GM12878 (cell line): ENCODE measurements around the gene COL1A1. TPM values are rescaled to one million over a fixed set of nuclear protein-coding genes. Genes with fewer than 3 reads are reported as not detected.

Experiments
- ATF3 ChIP-seq: IDR thresholded peaks from 2 replicates; pipeline ENCODE4 v1.6.1; 2011; ENCODE audit warnings: low read depth, mild to moderate bottlenecking, low read length, moderate library complexity, borderline replicate concordance; ENCODE audit errors: extremely low read depth
- CBX5 ChIP-seq: sonication (generic); IDR thresholded peaks from 2 replicates; pipeline ENCODE4 v1.6.1; 2016; ENCODE audit warnings: low read depth, moderate library complexity, mild to moderate bottlenecking, inconsistent platforms
- E2F4 ChIP-seq: IDR thresholded peaks from 2 replicates; pipeline ENCODE4 v1.6.1; 2012; ENCODE audit warnings: low read depth, low read length, improper control_type of control experiment
- E2F8 ChIP-seq: fragments of 450-650 bp; IDR thresholded peaks from 2 replicates; pipeline ENCODE4 v1.6.1; 2018; ENCODE audit warnings: mild to moderate bottlenecking, low read depth, moderate library complexity; ENCODE audit not compliant: partially characterized antibody
- E4F1 ChIP-seq: fragments of 450-650 bp; IDR thresholded peaks from 2 replicates; pipeline ENCODE4 v1.6.1; 2018; ENCODE audit warnings: borderline replicate concordance, mild to moderate bottlenecking; ENCODE audit not compliant: partially characterized antibody
- EP300 ChIP-seq, 2 experiments: fragments of 150-350 bp in 1 of 2; IDR thresholded peaks; 2 replicates each; pipeline ENCODE4 v1.6.1; 2011 to 2012; ENCODE audit warnings: low read depth in 2 of 2, low read length in 2 of 2, borderline replicate concordance in 1 of 2, improper control_type of control experiment in 1 of 2, inconsistent platforms in 1 of 2; ENCODE audit not compliant: control insufficient read depth in 1 of 2
- FOS ChIP-seq: IDR thresholded peaks from 3 replicates; pipeline ENCODE4 v1.6.1; 2011; ENCODE audit warnings: borderline replicate concordance; ENCODE audit not compliant: insufficient read length; ENCODE audit errors: extremely low read depth
- FOXM1 ChIP-seq: IDR thresholded peaks from 2 replicates; pipeline ENCODE4 v1.6.1; 2012; ENCODE audit warnings: low read depth, mild to moderate bottlenecking, inconsistent platforms, low read length, moderate library complexity
- IRF4 ChIP-seq: IDR thresholded peaks from 2 replicates; pipeline ENCODE4 v1.6.1; 2011; ENCODE audit warnings: low read depth, low read length
- KLF5 ChIP-seq: fragments of 450-650 bp; IDR thresholded peaks from 2 replicates; pipeline ENCODE4 v1.6.1; 2014; ENCODE audit warnings: mild to moderate bottlenecking; ENCODE audit not compliant: partially characterized antibody
- MLLT1 ChIP-seq: fragments of 450-650 bp; IDR thresholded peaks from 2 replicates; pipeline ENCODE4 v1.6.1; 2016; ENCODE audit warnings: mild to moderate bottlenecking
- PML ChIP-seq: IDR thresholded peaks from 2 replicates; pipeline ENCODE4 v1.6.1; 2012; ENCODE audit warnings: low read length, inconsistent platforms
- RAD21 ChIP-seq: IDR thresholded peaks from 2 replicates; pipeline ENCODE4 v1.6.1; 2011; ENCODE audit warnings: mild to moderate bottlenecking, low read depth, low read length, moderate library complexity; ENCODE audit not compliant: insufficient read depth
- RELA ChIP-seq: fragments of 450-650 bp; IDR thresholded peaks from 2 replicates; pipeline ENCODE4 v1.8.0; 2014; ENCODE audit warnings: borderline replicate concordance; ENCODE audit not compliant: partially characterized antibody
- RUNX3 ChIP-seq: IDR thresholded peaks from 2 replicates; pipeline ENCODE4 v1.6.1; 2012; ENCODE audit warnings: low read length, inconsistent platforms
- SMARCA5 ChIP-seq: fragments of 450-650 bp; IDR thresholded peaks from 2 replicates; pipeline ENCODE4 v1.6.1; 2017; ENCODE audit warnings: mild to moderate bottlenecking
- SP1 ChIP-seq: IDR thresholded peaks from one replicate; pipeline ENCODE4 v1.6.1; 2011; ENCODE audit warnings: low read depth, low read length
- STAT1 ChIP-seq: fragments of 450-650 bp; conservative IDR thresholded peaks from 2 replicates; pipeline ENCODE4 v1.6.1; 2014; ENCODE audit warnings: antibody characterized with exemption, mild to moderate bottlenecking
- TCF7 ChIP-seq: IDR thresholded peaks from 2 replicates; pipeline ENCODE4 v1.6.1; 2014; ENCODE audit warnings: antibody characterized with exemption, borderline replicate concordance
- YY1 ChIP-seq: IDR thresholded peaks from 2 replicates; pipeline ENCODE4 v1.6.1; 2011; ENCODE audit warnings: low read depth, mild to moderate bottlenecking, low read length
- ZNF274 ChIP-seq: IDR thresholded peaks from one replicate; pipeline ENCODE4 v1.8.0; 2011; ENCODE audit not compliant: insufficient read length, insufficient read depth
- polyA plus RNA-seq, 11 experiments: library from polyadenylated mRNA; depleted of rRNA in 4 of 11; unstranded in 6 of 11; stranded (reverse) in 5 of 11; fragments of >200 nt; fragmentation: Nextera tagmentation in 4 of 11; fragmentation: Illumina TruSeq in 1 of 11; extraction: Ambion mirVana in 4 of 11; extraction: Trizol in 1 of 11; gene quantifications; 1 replicate in 1 of 11; 2 replicates in 10 of 11; pipeline versions ENCODE4 v1.2.1 to v1.2.3, GENCODE V29; 2011 to 2016; ENCODE audit warnings: inconsistent platforms in 2 of 11, missing spikeins in 2 of 11, low read depth in 1 of 11
- total RNA-seq, 4 experiments: library from RNA; depleted of rRNA in 3 of 4; stranded (reverse); fragments of >200 nt in 3 of 4; fragmentation: Illumina TruSeq in 1 of 4; extraction: Trizol in 1 of 4; gene quantifications; 2 replicates each; pipeline versions ENCODE4 v1.2.1 to v1.2.3, GENCODE V29; 2013 to 2021

Gene COL1A1
- total and polyA plus RNA-seq, 10 of the 15 experiments (the other 5 are each of a cell fraction or from before 2014, with no cell fraction given), result 0.18 to 7.7 (median 2.3) TPM

GRCh38 chr17:50149417-50150353, 51.7 kb downstream of the COL1A1 start (continued):
- TF ChIP-seq ATF3 (no peak), FOS (no peak), PML (no peak), RUNX3 (no peak), CBX5 (no peak), ZNF274 (no peak), E4F1 (no peak), KLF5 (no peak), EP300 (IDR thresholded peaks at IDR 0.05; ENCODE audit: borderline replicate concordance in 1 of 2, control insufficient read depth in 1 of 2, low read depth in 2 of 2, low read length in 2 of 2) (no peak), RAD21 (no peak), RELA (no peak), IRF4 (no peak), FOXM1 (no peak), YY1 (peak; percentile 50), SP1 (no peak), STAT1 (no peak), E2F8 (no peak), MLLT1 (peak; percentile 42; the same call in 1 of the 2 replicates), E2F4 (peak; percentile 10; the same call in 1 of the 2 replicates), TCF7 (no peak), SMARCA5 (peak; percentile 79; the same call in 1 of the 2 replicates)
